ENCODE data around the gene ADRB2.

- TF ChIP-seq CTCF (IDR thresholded peaks at IDR 0.05) (no peak), POLR2A (IDR thresholded peaks at IDR 0.05) (no peak)
Observed at GRCh38 chr5:148849461-148849860, 23.1 kb downstream of the ADRB2 start.

Measured in heart left ventricle (tissue), 13 donors.